IMR-90 (cell line): ENCODE results near the gene THSD7B. TPM values are rescaled to one million over a fixed set of nuclear protein-coding genes. Genes with fewer than 3 reads are reported as not detected.

Source experiments
- ATAC-seq: fragments of 200-7000 bp; cut with Tn5 transposase; 2 replicates; pipeline ENCODE4 v1.9.1; 2020; ENCODE audit warnings: low read depth, mild to moderate bottlenecking, moderate library complexity
- BruUV-seq: library from RNA; stranded (reverse); fragments of 400-500 nt; replicated peaks from 2 replicates; lab custom pipeline; 2021; lab: Mats Ljungman, UMichigan
- CTCF ChIA-PET: fragments of 300-600 bp; formaldehyde crosslinking; extraction: SDS; loops from one replicate; lab custom pipeline; 2021; ENCODE audit warnings: antibody characterized with exemption; lab: Yijun Ruan, JAX
- POLR2A ChIA-PET: fragments of 300-600 bp; sonication (Branson Sonifier 250); formaldehyde crosslinking; loops from one replicate; lab custom pipeline; 2022; ENCODE audit warnings: antibody characterized with exemption; ENCODE audit not compliant: unreplicated experiment; lab: Charles Lee
- DNase-seq: peaks from one replicate; pipeline ENCODE4 v3.0.0; 2013
- H2AFZ ChIP-seq: replicated peaks from 2 replicates; pipeline ENCODE3; 2013; ENCODE audit warnings: low read length, mild to moderate bottlenecking; ENCODE audit not compliant: poor library complexity
- H2AK5ac ChIP-seq: 2 replicates; pipeline ENCODE4 v1.6.1; 2013; ENCODE audit warnings: low read depth, low read length, inconsistent platforms
- H2AK9ac ChIP-seq: replicated peaks from 2 replicates; pipeline ENCODE3; 2013; ENCODE audit warnings: mild to moderate bottlenecking, low read depth, low read length, moderate library complexity; ENCODE audit not compliant: poor library complexity
- H2BK120ac ChIP-seq: 2 replicates; pipeline ENCODE4 v1.6.1; 2013; ENCODE audit warnings: low read depth, low read length, inconsistent platforms
- H2BK15ac ChIP-seq: 3 replicates; pipeline ENCODE4 v1.6.1; 2013; ENCODE audit warnings: low read depth, low read length, inconsistent platforms
- H2BK20ac ChIP-seq: 2 replicates; pipeline ENCODE4 v1.6.1; 2013; ENCODE audit warnings: low read depth, mild to moderate bottlenecking, inconsistent platforms, low read length, moderate library complexity
- H2BK5ac ChIP-seq: 2 replicates; pipeline ENCODE4 v1.6.1; 2013; ENCODE audit warnings: mild to moderate bottlenecking, low read depth, low read length, inconsistent platforms; ENCODE audit not compliant: poor library complexity, severe bottlenecking
- H3K14ac ChIP-seq: replicated peaks from 2 replicates; pipeline ENCODE4 v1.6.1; 2013; ENCODE audit warnings: low read depth, low read length, inconsistent platforms
- H3K18ac ChIP-seq: 2 replicates; pipeline ENCODE4 v1.6.1; 2013; ENCODE audit warnings: low read depth, low read length, control low read depth
- H3K23ac ChIP-seq: 2 replicates; pipeline ENCODE4 v1.6.1; 2013; ENCODE audit warnings: low read depth, low read length, inconsistent platforms
- H3K27ac ChIP-seq: 2 replicates; pipeline ENCODE4 v1.5.1; 2013; ENCODE audit warnings: mild to moderate bottlenecking, control low read depth, low read length; ENCODE audit not compliant: insufficient read depth
- H3K27me3 ChIP-seq: 2 replicates; pipeline ENCODE4 v1.6.1; 2013; ENCODE audit warnings: low read length; ENCODE audit not compliant: control insufficient read depth, insufficient read depth
- H3K36me3 ChIP-seq: 2 replicates; pipeline ENCODE4 v1.6.1; 2013; ENCODE audit warnings: low read length, mixed read lengths; ENCODE audit not compliant: control insufficient read depth, insufficient read depth
- H3K4ac ChIP-seq: 2 replicates; pipeline ENCODE4 v1.6.1; 2013; ENCODE audit warnings: low read depth, low read length, inconsistent platforms
- H3K4me1 ChIP-seq: 2 replicates; pipeline ENCODE4 v1.6.1; 2013; ENCODE audit warnings: low read length, mixed read lengths; ENCODE audit not compliant: control insufficient read depth, insufficient read depth
- H3K4me2 ChIP-seq: 2 replicates; pipeline ENCODE4 v1.6.1; 2013; ENCODE audit warnings: low read depth, mild to moderate bottlenecking, control low read depth, low read length, moderate library complexity
- H3K4me3 ChIP-seq: 2 replicates; pipeline ENCODE4 v1.5.1; 2013; ENCODE audit warnings: low read depth, mild to moderate bottlenecking, control low read depth, low read length, moderate library complexity; ENCODE audit not compliant: insufficient read depth
- H3K56ac ChIP-seq: 2 replicates; pipeline ENCODE4 v1.6.1; 2013; ENCODE audit warnings: low read length, inconsistent platforms; ENCODE audit not compliant: insufficient read depth; ENCODE audit errors: extremely low read depth
- H3K79me1 ChIP-seq, 2 experiments: 2 replicates each; pipeline ENCODE4 v1.6.1; 2013; ENCODE audit warnings: low read length in 2 of 2, inconsistent platforms in 1 of 2, low read depth in 1 of 2
- H3K9ac ChIP-seq: 2 replicates; pipeline ENCODE4 v1.6.1; 2013; ENCODE audit warnings: low read depth, low read length, control low read depth
- H3K9me1 ChIP-seq: 2 replicates; pipeline ENCODE4 v1.6.1; 2013; ENCODE audit warnings: low read length, inconsistent platforms; ENCODE audit not compliant: insufficient read depth
- H3K9me3 ChIP-seq: 2 replicates; pipeline ENCODE4 v1.6.1; 2013; ENCODE audit warnings: low read length; ENCODE audit not compliant: control insufficient read depth, insufficient read depth
- H4K20me1 ChIP-seq: 2 replicates; pipeline ENCODE4 v1.6.1; 2013; ENCODE audit warnings: low read length, inconsistent platforms; ENCODE audit not compliant: insufficient read depth
- H4K5ac ChIP-seq: 2 replicates; pipeline ENCODE4 v1.6.1; 2013; ENCODE audit warnings: mild to moderate bottlenecking, low read depth, low read length, control low read depth
- H4K8ac ChIP-seq, 2 experiments: 2 replicates each; pipeline ENCODE4 v1.6.1; 2013; ENCODE audit warnings: low read depth in 2 of 2, low read length in 2 of 2, control low read depth in 1 of 2, inconsistent platforms in 1 of 2
- H4K91ac ChIP-seq: 2 replicates; pipeline ENCODE4 v1.6.1; 2013; ENCODE audit warnings: low read depth, low read length, inconsistent platforms; ENCODE audit not compliant: insufficient read depth
- BHLHE40 ChIP-seq: fragments of 150-350 bp; IDR thresholded peaks from 2 replicates; pipeline ENCODE4 v1.6.1; 2016; ENCODE audit warnings: mild to moderate bottlenecking, low read depth, low read length
- CEBPB ChIP-seq: IDR thresholded peaks from 2 replicates; pipeline ENCODE4 v1.6.1; 2012; ENCODE audit warnings: low read depth, low read length, improper control_type of control experiment
- CHD1 ChIP-seq: IDR thresholded peaks from 2 replicates; pipeline ENCODE4 v1.6.1; 2012; ENCODE audit warnings: low read depth, low read length, improper control_type of control experiment
- FOS ChIP-seq: fragments of 150-350 bp; IDR thresholded peaks from 2 replicates; pipeline ENCODE4 v1.6.1; 2016; ENCODE audit warnings: low read depth, low read length
- MAFK ChIP-seq: IDR thresholded peaks from 2 replicates; pipeline ENCODE4 v1.6.1; 2012; ENCODE audit warnings: low read depth, low read length, improper control_type of control experiment
- MAZ ChIP-seq: IDR thresholded peaks from 2 replicates; pipeline ENCODE4 v1.6.1; 2012; ENCODE audit warnings: low read depth, mild to moderate bottlenecking, low read length, improper control_type of control experiment, moderate library complexity, borderline replicate concordance
- MXI1 ChIP-seq: IDR thresholded peaks from 2 replicates; pipeline ENCODE4 v1.6.1; 2012; ENCODE audit warnings: low read depth, mild to moderate bottlenecking, low read length, moderate library complexity, borderline replicate concordance
- NFE2L2 ChIP-seq: fragments of 150-350 bp; IDR thresholded peaks from 2 replicates; pipeline ENCODE4 v1.6.1; 2016; ENCODE audit warnings: low read depth, mild to moderate bottlenecking, low read length
- RAD21 ChIP-seq: IDR thresholded peaks from 2 replicates; pipeline ENCODE4 v1.6.1; 2012; ENCODE audit warnings: low read length, improper control_type of control experiment
- RCOR1 ChIP-seq: IDR thresholded peaks from 2 replicates; pipeline ENCODE4 v1.6.1; 2012; ENCODE audit warnings: mild to moderate bottlenecking, low read length, improper control_type of control experiment; ENCODE audit not compliant: insufficient replicate concordance
- RFX5 ChIP-seq: IDR thresholded peaks from 2 replicates; pipeline ENCODE4 v1.8.0; 2012; ENCODE audit warnings: low read depth, mild to moderate bottlenecking, low read length, moderate library complexity
- SMC3 ChIP-seq: fragments of 150-350 bp; IDR thresholded peaks from 2 replicates; pipeline ENCODE4 v1.6.1; 2016; ENCODE audit warnings: low read depth, mild to moderate bottlenecking, antibody characterized with exemption, low read length, moderate library complexity
- WGBS, 2 experiments: methylation state at CpG; one replicate each; pipeline versions ENCODE4 v1.1.5 to v1.1.7; 2013; ENCODE audit warnings: missing lambda C conversion rate in 2 of 2; ENCODE audit not compliant: insufficient read length in 1 of 2; ENCODE audit errors: extremely low coverage in 2 of 2; 5-methylcytosine and 5-hydroxymethylcytosine counted together
- dilution Hi-C: fragments of 300-500 bp; cut with HindIII; formaldehyde crosslinking; loops from one replicate; pipeline ENCODE4 v1.14.3; 2018; ENCODE audit warnings: low sequenced_read_pairs; ENCODE audit not compliant: unreplicated experiment
- in situ Hi-C: fragments of 300-500 bp; cut with MboI; formaldehyde crosslinking; loops from 3 replicates; pipeline ENCODE4 v1.14.3; 2019; ENCODE audit warnings: low sequenced_read_pairs, inconsistent platforms, mixed read lengths
- intact Hi-C: fragments of 100-400 bp; cut with micrococcal nuclease; formaldehyde crosslinking; loops from 2 replicates; pipeline ENCODE4 v1.10.0; 2022
- polyA plus RNA-seq, 3 experiments: library from polyadenylated mRNA; depleted of rRNA; stranded (reverse); fragments of >200 nt; gene quantifications; 2 replicates each; pipeline ENCODE4 v1.2.3, GENCODE V29; 2012; ENCODE audit warnings: low replicate concordance in 1 of 3
- total RNA-seq: library from RNA; depleted of rRNA; stranded (reverse); fragments of >200 nt; gene quantifications from 2 replicates; pipeline ENCODE4 v1.2.3, GENCODE V29; 2012
- TF ChIP-seq, protein P1 (sequence below): fragments of 150-350 bp; IDR thresholded peaks from 2 replicates; pipeline ENCODE4 v1.6.1; 2017; ENCODE audit warnings: mild to moderate bottlenecking, antibody characterized with exemption, low read length, low read depth
- TF ChIP-seq, protein P2 (sequence below): fragments of 150-350 bp; IDR thresholded peaks from 2 replicates; pipeline ENCODE4 v1.6.1; 2016; ENCODE audit warnings: low read depth, mild to moderate bottlenecking, low read length, moderate library complexity, borderline replicate concordance
- TF ChIP-seq, protein P3 (sequence below): conservative IDR thresholded peaks from 2 replicates; pipeline ENCODE4 v1.5.1; 2012; ENCODE audit warnings: mild to moderate bottlenecking, low read depth, low read length, improper control_type of control experiment

THSD7B gene
- total and polyA plus RNA-seq, 2 of the 4 experiments (the other 2 are of a cell fraction) = not detected

DNA sequence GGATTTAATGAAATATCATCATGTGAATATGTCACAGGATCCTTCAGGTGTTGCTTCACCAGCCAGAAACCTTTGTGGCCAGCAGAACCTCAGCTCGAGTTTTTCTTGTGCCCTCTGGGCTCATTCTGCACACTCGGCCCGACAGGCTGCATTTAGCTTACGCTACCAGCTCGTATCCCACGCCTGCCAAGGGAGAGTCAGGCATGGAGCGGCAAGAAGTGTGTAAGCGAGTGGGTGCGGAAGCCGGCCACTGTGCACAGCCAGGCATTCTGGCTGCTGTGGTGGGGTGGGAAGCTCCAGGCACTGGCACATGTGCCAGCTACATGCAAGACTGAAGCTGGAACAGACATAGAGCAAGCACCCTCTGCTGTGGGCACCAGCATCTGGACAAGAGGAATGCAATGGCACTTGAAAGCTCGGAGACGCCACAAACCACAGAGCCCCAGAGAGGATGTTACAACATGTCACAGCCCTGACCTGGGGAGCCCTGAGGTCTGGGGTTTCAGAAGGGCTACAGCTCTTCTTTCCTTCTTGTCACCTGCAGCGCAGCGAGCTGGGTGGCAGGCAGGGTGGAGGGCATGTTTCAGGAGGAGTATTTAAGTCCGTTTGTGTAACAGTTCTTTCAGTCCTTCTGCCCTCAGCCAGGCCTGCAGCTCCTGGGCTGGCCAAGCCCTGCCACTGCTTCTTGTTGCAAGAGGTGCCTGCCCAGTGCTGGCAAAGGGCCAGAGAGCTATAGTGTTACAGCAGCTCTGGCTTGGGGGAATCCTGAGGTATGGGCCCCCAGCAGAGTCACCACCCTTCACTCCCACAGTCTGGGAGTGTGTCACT is 941.7 kb downstream of the THSD7B start:
- no peak for ATAC-seq

More for the DNA sequence above, 941.7 kb downstream of the THSD7B start:
- Histone ChIP-seq H3K27me3 (no peaks in the 10 kb centered on the region), H3K4me2 (no peak overlapping the region), H2BK20ac (no peak overlapping the region), H2AK9ac (no peak overlapping the region), H2AK5ac (no peak overlapping the region), H3K23ac (no peak overlapping the region), H3K56ac (no peak overlapping the region), H4K5ac (no peak overlapping the region), H3K36me3 (no peaks in the 10 kb centered on the region), H3K9me1 (no peaks in the 10 kb centered on the region), H4K20me1 (no peaks in the 10 kb centered on the region), H3K27ac (no peak overlapping the region), H2BK120ac (no peak overlapping the region), H3K4me3 (no peak overlapping the region), H2BK15ac (no peak overlapping the region), H3K79me1 (no peaks in the 10 kb centered on the region), H3K9ac (no peak overlapping the region), H4K91ac (no peak overlapping the region), H2BK5ac (no peak overlapping the region), H3K18ac (no peak overlapping the region), H3K14ac (no peak overlapping the region), H3K4me1 (no peaks in the 10 kb centered on the region), H4K8ac (no peak overlapping the region), H3K9me3 (peaks cover 22% of the 10 kb centered on the region), H2AFZ (no peak overlapping the region), H3K4ac (no peak overlapping the region)
- in situ Hi-C loops = no loop called here
- POLR2A ChIA-PET = no interaction called here
- dilution Hi-C loops = no loop called here
- CTCF ChIA-PET = no interaction called here
- intact Hi-C loops = no loop called here
- TF ChIP-seq, protein P1, sequence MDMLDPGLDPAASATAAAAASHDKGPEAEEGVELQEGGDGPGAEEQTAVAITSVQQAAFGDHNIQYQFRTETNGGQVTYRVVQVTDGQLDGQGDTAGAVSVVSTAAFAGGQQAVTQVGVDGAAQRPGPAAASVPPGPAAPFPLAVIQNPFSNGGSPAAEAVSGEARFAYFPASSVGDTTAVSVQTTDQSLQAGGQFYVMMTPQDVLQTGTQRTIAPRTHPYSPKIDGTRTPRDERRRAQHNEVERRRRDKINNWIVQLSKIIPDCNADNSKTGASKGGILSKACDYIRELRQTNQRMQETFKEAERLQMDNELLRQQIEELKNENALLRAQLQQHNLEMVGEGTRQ = no peak
- TF ChIP-seq CEBPB (no peak), NFE2L2 (no peak), RFX5 (no peak), MAZ (no peak), RAD21 (no peak), SMC3 (no peak), MAFK (no peak), MXI1 (no peak), FOS (no peak), BHLHE40 (no peak), RCOR1 (no peak), CHD1 (no peak)
- TF ChIP-seq, protein P2, sequence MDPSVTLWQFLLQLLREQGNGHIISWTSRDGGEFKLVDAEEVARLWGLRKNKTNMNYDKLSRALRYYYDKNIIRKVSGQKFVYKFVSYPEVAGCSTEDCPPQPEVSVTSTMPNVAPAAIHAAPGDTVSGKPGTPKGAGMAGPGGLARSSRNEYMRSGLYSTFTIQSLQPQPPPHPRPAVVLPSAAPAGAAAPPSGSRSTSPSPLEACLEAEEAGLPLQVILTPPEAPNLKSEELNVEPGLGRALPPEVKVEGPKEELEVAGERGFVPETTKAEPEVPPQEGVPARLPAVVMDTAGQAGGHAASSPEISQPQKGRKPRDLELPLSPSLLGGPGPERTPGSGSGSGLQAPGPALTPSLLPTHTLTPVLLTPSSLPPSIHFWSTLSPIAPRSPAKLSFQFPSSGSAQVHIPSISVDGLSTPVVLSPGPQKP = no peak
- TF ChIP-seq, protein P3, sequence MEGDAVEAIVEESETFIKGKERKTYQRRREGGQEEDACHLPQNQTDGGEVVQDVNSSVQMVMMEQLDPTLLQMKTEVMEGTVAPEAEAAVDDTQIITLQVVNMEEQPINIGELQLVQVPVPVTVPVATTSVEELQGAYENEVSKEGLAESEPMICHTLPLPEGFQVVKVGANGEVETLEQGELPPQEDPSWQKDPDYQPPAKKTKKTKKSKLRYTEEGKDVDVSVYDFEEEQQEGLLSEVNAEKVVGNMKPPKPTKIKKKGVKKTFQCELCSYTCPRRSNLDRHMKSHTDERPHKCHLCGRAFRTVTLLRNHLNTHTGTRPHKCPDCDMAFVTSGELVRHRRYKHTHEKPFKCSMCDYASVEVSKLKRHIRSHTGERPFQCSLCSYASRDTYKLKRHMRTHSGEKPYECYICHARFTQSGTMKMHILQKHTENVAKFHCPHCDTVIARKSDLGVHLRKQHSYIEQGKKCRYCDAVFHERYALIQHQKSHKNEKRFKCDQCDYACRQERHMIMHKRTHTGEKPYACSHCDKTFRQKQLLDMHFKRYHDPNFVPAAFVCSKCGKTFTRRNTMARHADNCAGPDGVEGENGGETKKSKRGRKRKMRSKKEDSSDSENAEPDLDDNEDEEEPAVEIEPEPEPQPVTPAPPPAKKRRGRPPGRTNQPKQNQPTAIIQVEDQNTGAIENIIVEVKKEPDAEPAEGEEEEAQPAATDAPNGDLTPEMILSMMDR = no peak
- no TSS peak for BruUV-seq
- no peak for DNase-seq
- WGBS, 2 experiments = no CpG with 5 or more reads among the region's 15 CpGs
